GM12892 (cell line): ENCODE measurements around the gene RUNDC3A.

Experiments used
- POLR2A ChIP-seq: IDR thresholded peaks from 2 replicates; pipeline ENCODE4 v1.6.1; 2011; ENCODE audit warnings: low read depth, low read length, control low read depth
- POLR2AphosphoS5 ChIP-seq: IDR thresholded peaks from 2 replicates; pipeline ENCODE4 v1.6.1; 2011; ENCODE audit warnings: low read depth, low read length, control low read depth
- TAF1 ChIP-seq: IDR thresholded peaks from 2 replicates; pipeline ENCODE4 v1.6.1; 2011; ENCODE audit warnings: low read depth, mild to moderate bottlenecking, control low read depth, low read length, borderline replicate concordance

- TF ChIP-seq POLR2A (no peak), TAF1 (no peak), POLR2AphosphoS5 (no peak)
These were observed 54.1 kb downstream of the RUNDC3A start for GRCh38 chr17:44362459-44362948.
